Neuronal stem cell (in vitro differentiated cells): Measurements from ENCODE around the gene SPRR1B.

ENCODE experiments used
- DNase-seq: peaks from one replicate; pipeline ENCODE4 v3.0.0-alpha.2; 2013; ENCODE audit warnings: low spot score
- H2AFZ ChIP-seq: one replicate; pipeline ENCODE4 v1.6.1; 2013; ENCODE audit warnings: mild to moderate bottlenecking, low read length, inconsistent platforms
- H2AK5ac ChIP-seq: 2 replicates; pipeline ENCODE4 v1.6.1; 2013; ENCODE audit warnings: low read depth, mild to moderate bottlenecking, inconsistent platforms, low read length, moderate library complexity, mixed read lengths
- H2BK120ac ChIP-seq: 2 replicates; pipeline ENCODE4 v1.6.1; 2013; ENCODE audit warnings: low read depth, mild to moderate bottlenecking, inconsistent platforms, low read length, moderate library complexity, mixed read lengths
- H2BK12ac ChIP-seq: one replicate; pipeline ENCODE4 v1.6.1; 2013; ENCODE audit warnings: low read length, inconsistent platforms
- H2BK15ac ChIP-seq: 2 replicates; pipeline ENCODE4 v1.6.1; 2013; ENCODE audit warnings: mild to moderate bottlenecking, low read length, inconsistent platforms, mixed read lengths
- H2BK5ac ChIP-seq: one replicate; pipeline ENCODE4 v1.6.1; 2013; ENCODE audit warnings: inconsistent platforms, mild to moderate bottlenecking, low read length, moderate library complexity
- H3K14ac ChIP-seq: one replicate; pipeline ENCODE4 v1.6.1; 2013; ENCODE audit warnings: low read length, inconsistent platforms
- H3K18ac ChIP-seq: 2 replicates; pipeline ENCODE4 v1.6.1; 2013; ENCODE audit warnings: low read length, inconsistent platforms
- H3K23ac ChIP-seq: 2 replicates; pipeline ENCODE4 v1.6.1; 2013; ENCODE audit warnings: low read depth, mild to moderate bottlenecking, mixed read lengths, low read length, inconsistent platforms; ENCODE audit not compliant: poor library complexity
- H3K27ac ChIP-seq: replicated peaks from 3 replicates; pipeline ENCODE4 v1.5.1; 2013; ENCODE audit warnings: low read length, inconsistent platforms
- H3K27me3 ChIP-seq, 3 experiments: 2 replicates each; pipeline ENCODE4 v1.6.1; 2013; ENCODE audit warnings: low read length in 3 of 3, mild to moderate bottlenecking in 2 of 3, inconsistent platforms in 1 of 3, low read depth in 1 of 3, mixed read lengths in 1 of 3, moderate library complexity in 1 of 3; ENCODE audit not compliant: control insufficient read depth in 3 of 3, insufficient read depth in 3 of 3
- H3K36me3 ChIP-seq, 2 donors: replicated peaks in 1 of 2; 2 replicates each; pipeline ENCODE4 v1.6.1; 2013; ENCODE audit warnings: low read length in 2 of 2; ENCODE audit not compliant: control insufficient read depth in 2 of 2, insufficient read depth in 2 of 2
- H3K4ac ChIP-seq: 2 replicates; pipeline ENCODE4 v1.6.1; 2013; ENCODE audit warnings: inconsistent platforms, mild to moderate bottlenecking, low read length, moderate library complexity
- H3K4me1 ChIP-seq, 2 donors: 1 replicate in 1 of 2; 2 replicates in 1 of 2; pipeline ENCODE4 v1.6.1; 2013; ENCODE audit warnings: low read length in 2 of 2, low read depth in 1 of 2; ENCODE audit not compliant: control insufficient read depth in 2 of 2, insufficient read depth in 1 of 2
- H3K4me2 ChIP-seq: one replicate; pipeline ENCODE4 v1.6.1; 2013; ENCODE audit warnings: mild to moderate bottlenecking, low read length, inconsistent platforms; ENCODE audit not compliant: insufficient read depth, poor library complexity, severe bottlenecking
- H3K4me3 ChIP-seq, 2 donors: 2 replicates each; pipeline ENCODE4 v1.5.1; 2013; ENCODE audit warnings: low read length in 2 of 2, mild to moderate bottlenecking in 2 of 2, inconsistent platforms in 1 of 2, moderate library complexity in 1 of 2
- H3K79me1 ChIP-seq: one replicate; pipeline ENCODE4 v1.6.1; 2013; ENCODE audit warnings: low read depth, mild to moderate bottlenecking, inconsistent platforms, low read length, moderate library complexity
- H3K9ac ChIP-seq: one replicate; pipeline ENCODE4 v1.6.1; 2013; ENCODE audit warnings: mild to moderate bottlenecking, low read depth, low read length, inconsistent platforms; ENCODE audit not compliant: poor library complexity
- H3K9me3 ChIP-seq, 2 donors: replicated peaks in 1 of 2; 2 replicates each; pipeline versions ENCODE3 to v1.6.1; 2013; ENCODE audit warnings: low read length in 2 of 2, mild to moderate bottlenecking in 2 of 2, inconsistent platforms in 1 of 2, low read depth in 1 of 2, mixed read lengths in 1 of 2, moderate library complexity in 1 of 2; ENCODE audit not compliant: control insufficient read depth in 2 of 2, insufficient read depth in 1 of 2
- H4K8ac ChIP-seq: one replicate; pipeline ENCODE4 v1.6.1; 2013; ENCODE audit warnings: low read depth, mild to moderate bottlenecking, inconsistent platforms, low read length, moderate library complexity
- H4K91ac ChIP-seq: one replicate; pipeline ENCODE4 v1.6.1; 2013; ENCODE audit warnings: low read length, low read depth, mild to moderate bottlenecking, inconsistent platforms; ENCODE audit not compliant: poor library complexity
- WGBS, 2 donors: extraction: QIAGEN DNeasy Blood & Tissue Kit; methylation state at CpG; one replicate each; pipeline ENCODE4 v1.1.7; 2013; ENCODE audit warnings: missing lambda C conversion rate in 2 of 2, mixed read lengths in 1 of 2; ENCODE audit not compliant: insufficient read length in 2 of 2, insufficient replicate concordance in 1 of 2; ENCODE audit errors: extremely low coverage in 2 of 2; 5-methylcytosine and 5-hydroxymethylcytosine counted together

SPRR1B gene

DNA sequence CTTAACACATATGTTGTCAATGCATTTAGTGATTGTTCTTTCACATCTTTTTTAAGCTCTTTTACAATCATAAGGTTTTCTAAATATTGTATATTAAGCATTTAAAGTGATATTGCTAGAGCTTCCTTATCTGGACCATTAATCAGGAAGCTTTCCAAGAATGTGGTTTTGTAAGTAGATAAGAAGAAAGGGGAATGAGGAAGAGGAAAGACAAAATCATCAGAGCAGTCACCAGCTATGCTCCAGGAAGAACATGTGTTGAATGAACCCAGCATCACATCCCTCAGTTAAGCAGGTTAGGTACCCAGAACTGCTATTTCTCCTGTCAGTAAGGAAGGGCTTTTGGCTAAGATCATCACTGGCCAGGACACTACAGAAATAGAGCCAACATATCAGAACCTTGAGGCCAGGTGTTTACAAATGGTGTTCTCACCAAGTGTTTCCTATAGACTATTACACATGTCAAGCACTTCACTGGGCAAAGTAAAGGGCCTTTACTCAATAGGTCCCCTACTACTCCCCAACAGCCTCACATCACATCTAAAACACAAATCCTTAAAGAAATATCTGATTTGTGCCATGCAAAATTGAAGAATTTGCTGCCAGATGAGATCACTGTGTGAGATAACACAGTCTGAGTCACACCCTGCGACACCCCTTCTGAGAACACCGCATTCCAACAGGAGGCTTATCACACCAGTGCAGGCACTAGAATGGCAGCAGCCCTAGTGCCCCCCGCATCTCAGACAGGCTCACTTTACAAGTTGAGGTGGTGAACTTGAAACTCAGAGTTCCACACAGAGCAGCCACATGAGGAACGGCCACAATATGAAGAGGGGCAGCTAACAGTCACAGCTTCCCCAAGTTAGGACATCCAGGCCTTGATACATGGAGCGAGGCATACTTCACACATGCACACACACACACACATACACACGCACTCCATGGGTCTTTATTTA lies 28.1 kb downstream of the SPRR1B start:
- H2BK5ac ChIP-seq, result no peak overlapping the region
- no peak overlapping the region for H2BK15ac ChIP-seq
- H3K79me1 ChIP-seq, result no peaks in the 10 kb centered on the region
- WGBS, 2 donors, result no CpG with 5 or more reads among the region's 6 CpGs
- no peak overlapping the region for H2AK5ac ChIP-seq
- H4K91ac ChIP-seq, result no peak overlapping the region
- no peak overlapping the region for H3K18ac ChIP-seq
- H3K14ac ChIP-seq, result no peak overlapping the region
- H3K4me3 ChIP-seq, result no peak overlapping the region
- no peaks in the 10 kb centered on the region for H3K36me3 ChIP-seq
- H3K23ac ChIP-seq, result no peak overlapping the region
- H3K4me2 ChIP-seq, result no peak overlapping the region
- peak overlapping the region; percentile 44 for H3K9ac ChIP-seq
- H3K27ac ChIP-seq, result no peak overlapping the region
- no peak for DNase-seq
- H3K27me3 ChIP-seq, result peaks cover 0 to 3% (median 0%) of the 10 kb centered on the region in 3 experiments
- H2BK12ac ChIP-seq, result no peak overlapping the region
- no peaks in the 10 kb centered on the region for H3K9me3 ChIP-seq
- no peak overlapping the region for H3K4ac ChIP-seq
- no peak overlapping the region for H4K8ac ChIP-seq
- H3K4me1 ChIP-seq, result no peaks in the 10 kb centered on the region
- H2BK120ac ChIP-seq, result no peak overlapping the region
- no peak overlapping the region for H2AFZ ChIP-seq

DNA sequence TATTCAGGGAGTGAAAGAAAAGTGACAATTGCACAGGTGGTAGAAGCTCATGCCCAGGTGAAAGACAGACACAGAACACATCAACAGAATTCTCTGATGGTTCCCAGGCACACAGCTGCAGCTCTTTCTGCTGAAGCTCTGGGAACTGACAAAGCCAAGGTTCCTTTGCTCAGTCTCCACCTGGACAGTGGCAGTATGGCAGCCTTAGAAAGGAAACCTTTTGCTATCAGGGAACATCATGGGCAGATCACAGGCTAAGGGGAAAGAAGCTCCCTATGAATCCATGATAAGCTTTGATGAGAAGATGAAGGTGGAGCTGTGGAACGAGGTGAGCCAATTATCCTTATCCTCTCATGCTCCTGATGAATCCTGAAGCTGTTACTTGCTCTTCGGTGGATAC lies 39.2 kb downstream of the SPRR1B start:
- no peak overlapping the region for H4K8ac ChIP-seq
- H3K4me1 ChIP-seq, result no peaks in the 10 kb centered on the region
- H2BK120ac ChIP-seq, result no peak overlapping the region
- no peak overlapping the region for H3K4me2 ChIP-seq
- no peak overlapping the region for H3K27ac ChIP-seq
- H4K91ac ChIP-seq, result no peak overlapping the region
- no peaks in the 10 kb centered on the region for H3K79me1 ChIP-seq
- H3K18ac ChIP-seq, result no peak overlapping the region
- H2AFZ ChIP-seq, result no peak overlapping the region
- no peak overlapping the region for H2BK5ac ChIP-seq
- no CpG with 5 or more reads among the region's 2 CpGs for WGBS, 2 donors
- no peak overlapping the region for H3K23ac ChIP-seq
- H3K27me3 ChIP-seq, result no peaks in the 10 kb centered on the region
- H3K4me3 ChIP-seq, result no peak overlapping the region
- DNase-seq, result no peak
- no peaks in the 10 kb centered on the region for H3K36me3 ChIP-seq
- no peak overlapping the region for H3K4ac ChIP-seq
- no peak overlapping the region for H2BK15ac ChIP-seq
- no peak overlapping the region for H3K14ac ChIP-seq
- H2BK12ac ChIP-seq, result no peak overlapping the region
- no peak overlapping the region for H2AK5ac ChIP-seq
- no peak overlapping the region for H3K9ac ChIP-seq
- H3K9me3 ChIP-seq, result no peaks in the 10 kb centered on the region

DNA sequence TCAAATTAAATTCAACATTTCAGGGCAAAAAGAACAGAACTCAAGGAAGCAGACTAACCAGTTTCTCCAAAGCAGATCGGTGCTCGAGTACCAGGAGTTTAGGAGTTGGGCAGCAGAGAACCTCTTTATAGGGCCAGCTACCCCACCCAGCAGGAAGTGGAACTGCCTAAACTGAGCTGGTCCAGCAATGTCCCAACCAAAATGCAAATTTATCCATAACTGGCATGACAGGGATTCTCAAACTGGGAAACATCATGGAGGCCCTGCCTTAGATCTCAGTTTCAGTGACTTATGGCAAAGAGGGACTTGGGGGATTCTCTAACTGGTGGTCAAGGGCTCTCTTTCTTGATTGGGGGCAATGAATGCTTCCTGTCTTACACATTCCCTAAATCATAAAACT lies 40.5 kb downstream of the SPRR1B start, which contains the start of gene SPRR2B:
Gene SPRR2B (minus strand): TSS at position 101 of the 400 bp plus-strand sequence. CDS start 772 bp downstream, outside the sequence.
- Histone ChIP-seq H3K18ac (no peak within 1 kb of the TSS), H3K27me3 (no peaks in the 10 kb centered on the region), H3K4me2 (no peak within 1 kb of the TSS), H2BK120ac (no peak within 1 kb of the TSS), H2AK5ac (no peak within 1 kb of the TSS), H3K27ac (no peak within 1 kb of the TSS), H3K9me3 (no peaks in the 10 kb centered on the region), H3K4me3 (no peak within 1 kb of the TSS), H3K36me3 (no peaks in the 10 kb centered on the region), H2BK12ac (no peak within 1 kb of the TSS), H3K4me1 (no peaks in the 10 kb centered on the region), H2AFZ (no peak within 1 kb of the TSS), H3K79me1 (no peaks in the 10 kb centered on the region), H3K9ac (no peak within 1 kb of the TSS), H4K91ac (no peak within 1 kb of the TSS), H2BK15ac (no peak within 1 kb of the TSS), H2BK5ac (no peak within 1 kb of the TSS), H3K4ac (no peak within 1 kb of the TSS), H3K14ac (no peak within 1 kb of the TSS), H4K8ac (no peak within 1 kb of the TSS), H3K23ac (no peak within 1 kb of the TSS)
- no peak for DNase-seq
- WGBS, 2 donors, result no CpG with 5 or more reads among the region's 2 CpGs

DNA sequence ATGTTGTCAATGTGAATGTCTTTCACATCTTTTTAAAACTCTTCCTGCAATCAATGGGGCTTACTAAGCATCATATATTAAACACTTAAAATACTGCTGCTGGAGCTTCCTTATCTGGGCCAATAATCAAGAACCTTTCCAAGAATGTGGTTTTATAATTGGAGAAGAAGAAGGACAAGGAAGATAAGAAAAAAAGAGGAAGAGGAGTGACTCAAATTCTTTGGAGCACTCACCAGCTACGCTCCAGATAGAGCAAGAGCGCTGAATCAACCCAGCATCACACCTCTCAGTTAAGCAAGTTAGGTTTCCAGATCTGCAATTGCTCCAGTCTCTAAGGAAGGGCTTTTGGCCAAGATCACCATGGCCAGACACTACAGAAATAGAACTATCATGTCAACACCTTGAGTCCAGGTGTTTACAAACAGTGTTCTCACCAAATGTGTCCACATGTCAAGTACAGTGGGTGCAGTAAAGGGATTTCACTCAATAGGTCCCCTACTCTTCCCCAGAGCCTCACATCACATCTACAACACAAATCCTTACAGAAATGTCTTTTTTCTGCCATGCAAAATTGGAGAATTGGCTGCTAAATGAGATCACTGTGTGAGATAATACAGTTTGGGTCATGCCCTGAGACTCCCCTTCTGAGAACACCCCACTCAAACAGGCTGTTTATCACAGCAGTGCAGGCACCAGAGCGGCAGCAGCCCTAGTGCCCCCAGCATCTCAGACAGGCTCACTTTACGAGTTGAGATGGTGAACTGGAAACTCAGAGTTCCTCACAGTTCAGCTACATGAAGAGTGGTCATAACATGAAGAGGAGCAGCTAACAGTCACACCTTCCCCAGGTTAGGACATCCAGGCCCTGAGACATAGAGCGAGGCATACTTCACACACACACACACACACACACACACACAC lies 42.1 kb downstream of the SPRR1B start:
- Histone ChIP-seq H2BK120ac (no peak overlapping the region), H3K36me3 (no peaks in the 10 kb centered on the region), H3K79me1 (no peaks in the 10 kb centered on the region), H2BK15ac (no peak overlapping the region), H3K9ac (no peak overlapping the region), H3K27me3 (no peaks in the 10 kb centered on the region), H3K9me3 (no peaks in the 10 kb centered on the region), H3K27ac (no peak overlapping the region), H4K8ac (no peak overlapping the region), H3K18ac (no peak overlapping the region), H3K4me3 (no peak overlapping the region), H2BK12ac (no peak overlapping the region), H3K4me1 (no peaks in the 10 kb centered on the region), H3K4me2 (no peak overlapping the region), H2AK5ac (no peak overlapping the region), H3K23ac (no peak overlapping the region), H2BK5ac (no peak overlapping the region), H2AFZ (no peak overlapping the region), H3K14ac (no peak overlapping the region), H4K91ac (no peak overlapping the region), H3K4ac (no peak overlapping the region)
- WGBS, 2 donors, result no CpG with 5 or more reads among the region's 5 CpGs
- no peak for DNase-seq
